22Rv1 (cell line): Measurements from ENCODE around the gene HAUS7.

Experiments
- ZFX ChIP-seq: fragments of 450-650 bp; IDR thresholded peaks from 2 replicates; pipeline ENCODE4 v1.6.1; 2017; ENCODE audit warnings: antibody characterized with exemption, borderline replicate concordance
- TF ChIP-seq, protein P1 (sequence below): fragments of 450-650 bp; IDR thresholded peaks from 2 replicates; pipeline ENCODE4 v1.5.1; 2017; ENCODE audit warnings: mild to moderate bottlenecking

DNA sequence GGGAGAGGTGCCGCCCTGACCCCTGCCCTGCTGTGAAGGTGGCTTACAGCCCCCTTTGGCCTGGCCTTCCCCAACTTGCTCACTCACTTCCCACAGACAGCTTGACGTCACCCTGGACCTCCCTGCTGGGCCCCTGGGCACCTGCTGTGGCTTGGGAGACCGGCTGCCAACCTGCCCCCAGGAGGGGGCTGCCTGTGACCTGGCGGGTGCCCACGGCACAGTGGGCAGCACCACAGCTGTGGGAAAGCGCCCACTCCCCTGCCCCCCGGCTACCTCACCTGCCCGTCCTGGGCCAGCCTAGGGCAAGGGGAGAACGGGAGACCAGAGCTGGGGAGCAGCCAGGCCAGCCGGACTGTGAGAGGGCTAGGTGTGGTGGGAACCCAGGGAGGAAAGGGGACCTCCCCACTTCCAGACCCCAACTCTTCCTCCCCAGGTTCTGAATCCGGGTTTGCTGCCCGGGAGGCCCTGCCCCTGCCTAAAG lies 61.5 kb downstream of the HAUS7 start:
- TF ChIP-seq, protein P1, sequence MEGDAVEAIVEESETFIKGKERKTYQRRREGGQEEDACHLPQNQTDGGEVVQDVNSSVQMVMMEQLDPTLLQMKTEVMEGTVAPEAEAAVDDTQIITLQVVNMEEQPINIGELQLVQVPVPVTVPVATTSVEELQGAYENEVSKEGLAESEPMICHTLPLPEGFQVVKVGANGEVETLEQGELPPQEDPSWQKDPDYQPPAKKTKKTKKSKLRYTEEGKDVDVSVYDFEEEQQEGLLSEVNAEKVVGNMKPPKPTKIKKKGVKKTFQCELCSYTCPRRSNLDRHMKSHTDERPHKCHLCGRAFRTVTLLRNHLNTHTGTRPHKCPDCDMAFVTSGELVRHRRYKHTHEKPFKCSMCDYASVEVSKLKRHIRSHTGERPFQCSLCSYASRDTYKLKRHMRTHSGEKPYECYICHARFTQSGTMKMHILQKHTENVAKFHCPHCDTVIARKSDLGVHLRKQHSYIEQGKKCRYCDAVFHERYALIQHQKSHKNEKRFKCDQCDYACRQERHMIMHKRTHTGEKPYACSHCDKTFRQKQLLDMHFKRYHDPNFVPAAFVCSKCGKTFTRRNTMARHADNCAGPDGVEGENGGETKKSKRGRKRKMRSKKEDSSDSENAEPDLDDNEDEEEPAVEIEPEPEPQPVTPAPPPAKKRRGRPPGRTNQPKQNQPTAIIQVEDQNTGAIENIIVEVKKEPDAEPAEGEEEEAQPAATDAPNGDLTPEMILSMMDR: no peak
- no peak for TF ChIP-seq ZFX
